HepG2 (cell line): Measurements from ENCODE around the gene KLC3. TPM values are rescaled to one million over a fixed set of nuclear protein-coding genes. Genes with fewer than 3 reads are reported as not detected.
"Not testable (repeated sequence)": the region's sequence is repeated elsewhere in the genome, so short reads cannot be mapped to it uniquely, and the experiment has no call there.

Experiments
- ATAC-seq: fragments of 200-7000 bp; cut with Tn5 transposase; 3 replicates; pipeline ENCODE4 v1.9.1; 2020; ENCODE audit warnings: mild to moderate bottlenecking, moderate library complexity
- BruUV-seq: library from RNA; stranded (reverse); fragments of 400-500 nt; replicated peaks from 2 replicates; lab custom pipeline; 2021; lab: Mats Ljungman, UMichigan
- CTCF ChIA-PET: fragments of 300-600 bp; formaldehyde crosslinking; extraction: SDS; loops from one replicate; lab custom pipeline; 2021; ENCODE audit warnings: low total read pairs, inconsistent platforms, low intra/inter-chr PET ratio; lab: Yijun Ruan, JAX
- POLR2A ChIA-PET: fragments of 350-600 bp; sonication (Branson Sonifier 250); formaldehyde crosslinking; loops from one replicate; lab custom pipeline; 2020; ENCODE audit warnings: antibody characterized with exemption, inconsistent platforms; lab: Yijun Ruan, JAX
- DNase-seq: peaks from one replicate; pipeline ENCODE4 v3.0.0-alpha.2; 2015; ENCODE audit warnings: low spot score
- FAIRE-seq: peaks from 3 replicates; lab custom pipeline; 2011; peaks lifted over from hg19 to GRCh38; lab: Jason Lieb, UNC
- H2AFZ ChIP-seq: one replicate; pipeline ENCODE4 v1.6.1; 2011; ENCODE audit warnings: low read length, inconsistent platforms
- H3K27ac ChIP-seq: fragments of 300-600 bp; 3 replicates; pipeline ENCODE4 v1.8.0; 2011; ENCODE audit warnings: mixed run types, mild to moderate bottlenecking, mixed read lengths, low read length, inconsistent platforms; ENCODE audit not compliant: insufficient read depth; ENCODE audit errors: extremely low read length
- H3K27me3 ChIP-seq, 2 experiments: fragments of 200-600 bp in 1 of 2; 2 replicates in 1 of 2; 3 replicates in 1 of 2; pipeline versions ENCODE4 v1.6.0 to v1.8.0; 2011; ENCODE audit warnings: low read length in 2 of 2, mild to moderate bottlenecking in 2 of 2, moderate library complexity in 2 of 2, inconsistent platforms in 1 of 2; ENCODE audit not compliant: insufficient read depth in 2 of 2, control insufficient read depth in 1 of 2
- H3K36me3 ChIP-seq, 2 experiments: fragments of 200-600 bp in 1 of 2; replicated peaks in 1 of 2; 2 replicates in 1 of 2; 3 replicates in 1 of 2; pipeline versions ENCODE4 v1.5.1 to v1.8.0; 2011; ENCODE audit warnings: low read length in 2 of 2, inconsistent platforms in 1 of 2; ENCODE audit not compliant: insufficient read depth in 2 of 2, control insufficient read depth in 1 of 2
- H3K4me1 ChIP-seq: 2 replicates; pipeline ENCODE4 v1.5.1; 2012; ENCODE audit warnings: low read length, inconsistent platforms; ENCODE audit not compliant: insufficient read depth
- H3K4me2 ChIP-seq: 2 replicates; pipeline ENCODE4 v1.6.0; 2011; ENCODE audit warnings: low read depth, low read length, inconsistent platforms
- H3K4me3 ChIP-seq, 3 experiments: fragments of 200-600 bp in 1 of 3; sonication (generic), shearing (Covaris generic) in 1 of 3; replicated peaks in 1 of 3; 2 replicates each; pipeline ENCODE4 v1.5.1; 2011 to 2016; ENCODE audit warnings: low read length in 3 of 3, inconsistent platforms in 2 of 3, low read depth in 2 of 3, mild to moderate bottlenecking in 2 of 3, control low read depth in 1 of 3, mixed read lengths in 1 of 3; ENCODE audit not compliant: insufficient read depth in 1 of 3
- H3K79me2 ChIP-seq: one replicate; pipeline ENCODE4 v1.6.1; 2011; ENCODE audit warnings: low read length, inconsistent platforms; ENCODE audit not compliant: insufficient read depth
- H3K9ac ChIP-seq: 2 replicates; pipeline ENCODE4 v1.6.0; 2011; ENCODE audit warnings: mild to moderate bottlenecking, low read depth, low read length, inconsistent platforms; ENCODE audit not compliant: insufficient read depth
- H3K9me3 ChIP-seq: 2 replicates; pipeline ENCODE4 v1.5.1; 2012; ENCODE audit warnings: mild to moderate bottlenecking, low read length
- H4K20me1 ChIP-seq: 2 replicates; pipeline ENCODE4 v1.6.0; 2011; ENCODE audit warnings: inconsistent platforms, mild to moderate bottlenecking, low read length, moderate library complexity; ENCODE audit not compliant: insufficient read depth
- KDM1A ChIP-seq: IDR thresholded peaks from 2 replicates; pipeline ENCODE4 v1.6.1; 2016; ENCODE audit warnings: missing compliant biosample characterization
- RAD51 ChIP-seq: fragments of 450-650 bp; IDR thresholded peaks from 2 replicates; pipeline ENCODE4 v1.6.1; 2016; ENCODE audit warnings: borderline replicate concordance
- ZNF629 ChIP-seq: sonication (generic); formaldehyde crosslinking; conservative IDR thresholded peaks from 2 replicates; pipeline ENCODE4 v1.5.0; 2020; ENCODE audit warnings: missing genetic modification reagents
- ZNF768 ChIP-seq: sonication (generic); formaldehyde crosslinking; IDR thresholded peaks from 2 replicates; pipeline ENCODE4 v1.4.0; 2020; ENCODE audit warnings: missing genetic modification reagents
- WGBS: methylation state at CpG from one replicate; pipeline ENCODE4 v1.1.6; 2017; ENCODE audit warnings: low lambda C conversion rate; 5-methylcytosine and 5-hydroxymethylcytosine counted together
- in situ Hi-C: cut with HindIII; loops from 2 replicates; pipeline ENCODE4 v1.10.0; 2017; ENCODE audit warnings: low pct_unique_long_range_greater_than_20kb; ENCODE audit not compliant: extremely low pct_ligation_motif_present
- intact Hi-C: fragments of 100-400 bp; cut with micrococcal nuclease; formaldehyde crosslinking; loops from one replicate; pipeline ENCODE4 v1.10.0; 2022; ENCODE audit not compliant: unreplicated experiment
- polyA plus RNA-seq, 8 experiments: library from polyadenylated mRNA; depleted of rRNA in 3 of 8; stranded (reverse) in 7 of 8; unstranded in 1 of 8; fragments of >200 nt; fragmentation: Illumina TruSeq in 4 of 8; extraction: Trizol in 4 of 8; gene quantifications; 2 replicates each; pipeline versions ENCODE4 v1.2.1 to v1.2.3, GENCODE V29; 2011 to 2016; ENCODE audit warnings: low read depth in 4 of 8, missing spikeins in 1 of 8, mixed read lengths in 1 of 8; ENCODE audit not compliant: insufficient read depth in 1 of 8
- total RNA-seq, 5 experiments: library from RNA; depleted of rRNA; stranded (reverse); fragments of >200 nt; fragmentation: Illumina TruSeq; extraction: Trizol; gene quantifications; 2 replicates each; pipeline ENCODE4 v1.2.3, GENCODE V29; 2016; ENCODE audit warnings: low read depth in 1 of 5

KLC3 gene
- total and polyA plus RNA-seq, 2 of the 13 experiments (the other 11 are each of a cell fraction or from before 2014, with no cell fraction given): 0.13 TPM; not detected in 1

- CTCF ChIA-PET: not testable (repeated sequence)
These were observed 5.7 kb upstream of the KLC3 start for GRCh38 chr19:45334881-45335280.

GRCh38 chr19:45336696-45337251 is 3.8 kb upstream of the KLC3 start:
- Histone ChIP-seq H3K27ac (no peak overlapping the region), H3K4me3 (no peak overlapping the region), H2AFZ (no peak overlapping the region), H3K79me2 (no peaks in the 10 kb centered on the region), H3K36me3 (no peaks in the 10 kb centered on the region), H3K4me1 (peaks cover 40% of the 10 kb centered on the region), H3K4me2 (no peak overlapping the region), H3K9me3 (no peaks in the 10 kb centered on the region), H4K20me1 (no peaks in the 10 kb centered on the region), H3K9ac (no peak overlapping the region), H3K27me3 (peaks cover 4 to 21% of the 10 kb centered on the region in 2 experiments; a peak in 4 of 5 replicates)
- BruUV-seq: no TSS peak
- no peak for FAIRE-seq
- POLR2A ChIA-PET: interaction anchor here (0.6 kb wide), 1 partner anchor 135 kb away, joined by 4 read pairs; no protein-coding TSS in a partner anchor
- 18% methylated on average over 10 of the region's 11 CpGs for WGBS
- no peak for ATAC-seq
- CTCF ChIA-PET: no interaction called here
- no peak for DNase-seq
- in situ Hi-C loops (no loop called here), intact Hi-C loops (no loop called here)
- TF ChIP-seq RAD51: no peak
- TF ChIP-seq ZNF768 (CRISPR knock-in tag): peak; percentile 86

More at GRCh38 chr19:45334881-45335280, 5.7 kb upstream of the KLC3 start:
- TF ChIP-seq ZNF629 (CRISPR knock-in tag) (peak; percentile 91), KDM1A (CRISPR knock-in tag) (0 out of 2 replicates have a peak, but pooled peaks have one; percentile 47)
- H4K20me1 ChIP-seq, intact Hi-C loops, in situ Hi-C loops, DNase-seq, H2AFZ ChIP-seq, ATAC-seq, BruUV-seq, H3K36me3 ChIP-seq, H3K27me3 ChIP-seq, H3K79me2 ChIP-seq, H3K4me3 ChIP-seq, H3K27ac ChIP-seq, H3K4me2 ChIP-seq, H3K9me3 ChIP-seq, FAIRE-seq, H3K9ac ChIP-seq, POLR2A ChIA-PET: not testable (repeated sequence)
- peaks cover 37% of the 10 kb centered on the region for H3K4me1 ChIP-seq
- 65% methylated on average over 4 of the region's 4 CpGs for WGBS
